Erythroblast (primary cell): Measurements from ENCODE around the gene CASTOR2.
"Not testable (repeated sequence)": the region's sequence is repeated elsewhere in the genome, so short reads cannot be mapped to it uniquely, and the experiment has no call there.

Source experiments
- DNase-seq, 2 experiments: peaks; one replicate each; lab custom pipeline; 2025; lab: John Stamatoyannopoulos, UW
- GATA1 ChIP-seq: IDR thresholded peaks from 2 replicates; pipeline ENCODE4 v1.6.1; 2011; ENCODE audit warnings: low read depth, mild to moderate bottlenecking, control low read depth, low read length, moderate library complexity
- POLR2A ChIP-seq: IDR thresholded peaks from 2 replicates; pipeline ENCODE4 v1.6.1; 2011; ENCODE audit warnings: mild to moderate bottlenecking, low read length

Gene CASTOR2

GRCh38 chr7:74993121-74993520 is 28.6 kb downstream of the CASTOR2 start:
- TF ChIP-seq GATA1 (no peak), POLR2A (no peak)
- DNase-seq = no peak

- DNase-seq = not testable (repeated sequence)
Observed at GRCh38 chr7:74994869-74995543, 30.5 kb downstream of the CASTOR2 start.

GRCh38 chr7:74996361-74996760 is 31.9 kb downstream of the CASTOR2 start:
- not testable (repeated sequence) for DNase-seq

GRCh38 chr7:74997811-74998210 is 33.3 kb downstream of the CASTOR2 start:
- peak; percentile 39 to 44 for DNase-seq

DNA sequence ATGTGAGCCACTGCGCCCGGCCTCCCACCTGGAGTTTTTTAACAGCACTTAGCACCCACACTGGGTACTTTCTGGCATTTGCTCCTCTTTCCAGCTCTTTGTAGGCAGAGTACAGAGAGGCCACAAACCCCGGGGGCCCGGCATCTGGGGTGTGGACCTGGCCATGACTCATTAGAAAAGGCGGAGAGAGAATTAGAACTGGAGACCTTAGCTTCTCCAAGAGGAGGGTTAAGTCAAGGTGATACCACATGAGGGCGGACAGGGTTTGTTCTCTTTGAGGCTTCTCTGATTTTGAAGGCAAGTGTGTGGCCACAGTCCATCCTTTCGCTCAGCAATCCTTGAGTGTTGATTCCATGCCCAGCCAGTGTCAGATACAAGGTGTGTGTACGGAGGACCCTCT is 36.9 kb downstream of the CASTOR2 start:
- not testable (repeated sequence) for DNase-seq

- DNase-seq = no peak
- TF ChIP-seq POLR2A = no peak
- no peak for TF ChIP-seq GATA1
Observed at GRCh38 chr7:75010036-75010435, 45.5 kb downstream of the CASTOR2 start.

DNA sequence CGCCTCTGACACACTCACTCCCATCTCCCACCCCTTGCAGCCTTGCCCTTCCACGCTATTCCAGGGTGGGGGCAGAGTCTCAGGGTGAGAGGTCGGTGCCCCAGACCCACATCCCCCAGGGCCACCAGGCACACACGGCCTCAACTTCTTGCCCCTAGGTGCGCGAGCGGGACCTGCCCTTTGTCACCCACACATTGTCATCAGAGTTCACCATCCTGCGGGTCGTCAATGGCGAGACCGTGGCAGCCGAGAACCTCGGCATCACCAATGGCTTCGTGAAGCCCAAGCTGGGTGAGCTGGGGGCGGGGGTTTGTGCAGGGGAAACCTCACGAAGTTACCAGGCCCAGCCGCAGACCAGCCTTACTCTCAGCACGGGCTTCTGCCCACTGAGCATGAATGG is 53.3 kb downstream of the CASTOR2 start:
- DNase-seq = no peak
- no peak for TF ChIP-seq GATA1
- TF ChIP-seq POLR2A = no peak

GRCh38 chr7:75018570-75019364 is 54.3 kb downstream of the CASTOR2 start:
- TF ChIP-seq GATA1 (no peak), POLR2A (no peak)
- DNase-seq = no peak

DNA sequence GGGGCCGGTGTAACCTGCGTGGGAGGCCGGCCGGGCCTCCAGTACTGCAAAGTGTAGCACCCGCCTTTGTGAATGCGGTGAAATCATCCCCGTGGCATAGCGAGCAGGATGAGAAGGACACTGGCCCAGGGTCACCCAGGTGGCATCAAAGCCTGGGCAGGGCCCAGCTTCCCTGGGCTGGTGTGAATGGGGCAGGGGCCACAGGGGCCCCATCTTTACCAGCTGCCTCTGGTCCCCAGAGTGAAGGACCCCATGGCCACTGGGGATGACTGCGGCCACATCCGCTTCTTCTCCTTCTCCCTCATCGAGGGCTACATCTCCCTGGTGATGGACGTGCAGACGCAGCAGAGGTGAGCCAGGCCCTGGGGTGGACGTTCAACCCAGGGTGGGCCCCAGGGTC is 55.3 kb downstream of the CASTOR2 start:
- no peak for TF ChIP-seq GATA1
- DNase-seq = no peak

DNA sequence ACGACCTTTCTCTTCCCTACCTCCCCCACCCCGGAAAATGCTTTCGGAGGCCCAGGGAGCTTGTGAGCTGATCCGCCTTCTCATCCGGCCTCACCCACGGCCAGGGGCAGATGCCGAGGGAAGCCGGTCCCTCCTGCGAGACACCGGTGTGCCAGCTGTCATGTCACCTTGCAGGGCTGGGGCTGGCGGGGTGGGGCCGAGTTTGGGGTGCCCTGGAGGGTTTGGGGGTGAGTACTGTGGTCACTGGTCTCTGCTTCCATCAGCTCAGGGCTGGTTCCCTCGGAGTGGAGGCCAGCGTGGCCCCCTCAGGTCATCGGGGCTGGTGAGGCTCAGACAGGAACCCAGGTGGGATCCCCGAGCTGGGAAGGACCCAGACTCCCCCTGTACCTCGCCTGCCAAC is 60.4 kb downstream of the CASTOR2 start:
- no peak for TF ChIP-seq POLR2A
- no peak for TF ChIP-seq GATA1
- no peak for DNase-seq

- DNase-seq = no peak
- TF ChIP-seq GATA1 (no peak), POLR2A (no peak)
Observed at GRCh38 chr7:75028299-75028698, 63.8 kb downstream of the CASTOR2 start.

DNA sequence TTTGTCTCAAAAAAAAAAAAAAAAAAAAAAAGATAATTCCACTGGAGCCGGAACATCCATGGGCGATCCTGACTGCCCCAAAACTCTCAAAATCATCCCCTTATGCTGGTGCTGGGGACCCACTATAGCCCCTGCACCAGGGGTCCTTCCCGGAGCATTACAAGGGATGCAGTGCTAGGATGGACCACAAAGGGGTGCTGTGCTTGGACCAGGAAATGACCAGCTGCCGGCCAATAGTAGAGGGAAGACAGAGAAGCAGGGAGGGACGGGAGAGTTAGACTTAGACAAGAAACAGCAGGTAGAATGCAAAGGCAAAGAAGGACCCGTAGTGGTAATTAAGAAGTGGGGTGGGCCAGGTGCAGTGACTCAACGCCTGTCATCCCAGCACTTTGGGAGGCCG is 68.6 kb downstream of the CASTOR2 start:
- DNase-seq = no peak
- no peak for TF ChIP-seq GATA1
- TF ChIP-seq POLR2A = no peak

- no peak for DNase-seq
- TF ChIP-seq POLR2A (no peak), GATA1 (no peak)
Observed at GRCh38 chr7:75033826-75034225, 69.3 kb downstream of the CASTOR2 start.

- DNase-seq = no peak
- TF ChIP-seq GATA1 (no peak), POLR2A (no peak)
Observed at GRCh38 chr7:75038508-75038907, 74.0 kb downstream of the CASTOR2 start.

DNA sequence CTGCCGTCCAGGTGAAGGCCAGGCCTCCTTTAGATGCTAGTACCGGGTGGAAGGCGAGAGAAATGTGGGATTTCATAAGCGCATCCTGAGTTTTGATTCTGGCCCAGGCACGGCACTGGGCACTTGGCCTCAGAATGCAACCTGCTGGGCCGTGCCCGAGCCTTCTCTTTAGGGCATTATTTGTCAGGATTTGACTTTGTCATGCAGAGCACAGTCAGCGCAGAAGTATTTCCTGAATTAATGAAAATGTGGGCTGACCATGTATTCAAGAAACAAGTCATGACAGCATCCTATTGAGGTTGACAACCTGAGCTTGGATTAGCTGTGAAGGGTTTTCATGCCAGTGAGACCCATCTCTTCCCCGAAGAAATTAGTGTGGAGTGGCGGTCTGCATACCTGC is 74.7 kb downstream of the CASTOR2 start:
- DNase-seq = no peak
- TF ChIP-seq GATA1 = no peak
- no peak for TF ChIP-seq POLR2A
